ENCODE data around the gene EGFR.

- TF ChIP-seq POLR2A (IDR thresholded peaks at IDR 0.05) = no peak
- TF ChIP-seq CTCF (IDR thresholded peaks at IDR 0.05) = no peak
These were observed 169.1 kb downstream of the EGFR start for GRCh38 chr7:55187701-55188491.

Data from heart left ventricle (tissue), 13 donors.